GM12874 (cell line): ENCODE measurements around the gene TMEM135.

Experiments used
- TF ChIP-seq, protein P1 (sequence below): IDR thresholded peaks from 2 replicates; pipeline ENCODE4 v1.5.1; 2011; ENCODE audit warnings: low read depth, mild to moderate bottlenecking, control low read depth, low read length, moderate library complexity; ENCODE audit not compliant: insufficient read depth

TMEM135 gene

DNA sequence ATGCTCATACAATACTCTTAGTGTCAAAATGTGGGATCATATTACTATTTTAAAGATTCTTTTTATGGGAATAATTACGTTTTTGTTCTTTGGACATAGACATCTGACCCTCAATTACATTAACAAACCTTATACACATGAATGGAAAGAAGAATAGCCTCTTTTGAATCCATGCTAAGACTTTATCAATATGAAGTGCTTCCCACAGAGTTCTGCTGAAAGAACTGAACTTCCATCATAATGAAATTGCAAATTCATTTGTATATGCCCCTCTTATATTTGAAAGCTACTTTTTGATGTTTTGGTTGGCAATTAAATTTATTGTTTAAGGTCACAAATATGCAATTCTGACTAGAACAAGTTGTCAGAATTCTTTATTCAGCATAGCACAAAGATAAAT, 254.9 kb downstream of the TMEM135 start:
- TF ChIP-seq, protein P1, sequence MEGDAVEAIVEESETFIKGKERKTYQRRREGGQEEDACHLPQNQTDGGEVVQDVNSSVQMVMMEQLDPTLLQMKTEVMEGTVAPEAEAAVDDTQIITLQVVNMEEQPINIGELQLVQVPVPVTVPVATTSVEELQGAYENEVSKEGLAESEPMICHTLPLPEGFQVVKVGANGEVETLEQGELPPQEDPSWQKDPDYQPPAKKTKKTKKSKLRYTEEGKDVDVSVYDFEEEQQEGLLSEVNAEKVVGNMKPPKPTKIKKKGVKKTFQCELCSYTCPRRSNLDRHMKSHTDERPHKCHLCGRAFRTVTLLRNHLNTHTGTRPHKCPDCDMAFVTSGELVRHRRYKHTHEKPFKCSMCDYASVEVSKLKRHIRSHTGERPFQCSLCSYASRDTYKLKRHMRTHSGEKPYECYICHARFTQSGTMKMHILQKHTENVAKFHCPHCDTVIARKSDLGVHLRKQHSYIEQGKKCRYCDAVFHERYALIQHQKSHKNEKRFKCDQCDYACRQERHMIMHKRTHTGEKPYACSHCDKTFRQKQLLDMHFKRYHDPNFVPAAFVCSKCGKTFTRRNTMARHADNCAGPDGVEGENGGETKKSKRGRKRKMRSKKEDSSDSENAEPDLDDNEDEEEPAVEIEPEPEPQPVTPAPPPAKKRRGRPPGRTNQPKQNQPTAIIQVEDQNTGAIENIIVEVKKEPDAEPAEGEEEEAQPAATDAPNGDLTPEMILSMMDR = no peak

DNA sequence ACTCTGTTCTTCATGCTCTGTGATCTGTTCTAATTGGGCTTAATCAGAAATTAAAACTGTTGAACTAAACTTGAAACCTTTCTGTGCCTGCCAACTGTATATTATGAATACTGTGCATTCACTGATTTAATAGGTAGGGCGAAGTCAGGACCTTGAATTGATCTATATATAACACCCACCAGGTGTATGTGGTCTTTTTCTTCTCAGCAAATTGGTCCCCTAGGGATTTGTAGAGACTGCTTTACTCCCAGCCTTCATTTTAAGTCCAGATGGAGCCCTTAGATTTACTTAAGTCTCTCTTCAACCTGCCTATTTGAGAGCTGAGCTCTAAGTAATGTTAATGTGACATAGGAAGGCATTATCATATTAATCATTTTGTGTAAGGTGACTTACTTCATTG, 257.5 kb downstream of the TMEM135 start:
- TF ChIP-seq, protein P1 = no peak

DNA sequence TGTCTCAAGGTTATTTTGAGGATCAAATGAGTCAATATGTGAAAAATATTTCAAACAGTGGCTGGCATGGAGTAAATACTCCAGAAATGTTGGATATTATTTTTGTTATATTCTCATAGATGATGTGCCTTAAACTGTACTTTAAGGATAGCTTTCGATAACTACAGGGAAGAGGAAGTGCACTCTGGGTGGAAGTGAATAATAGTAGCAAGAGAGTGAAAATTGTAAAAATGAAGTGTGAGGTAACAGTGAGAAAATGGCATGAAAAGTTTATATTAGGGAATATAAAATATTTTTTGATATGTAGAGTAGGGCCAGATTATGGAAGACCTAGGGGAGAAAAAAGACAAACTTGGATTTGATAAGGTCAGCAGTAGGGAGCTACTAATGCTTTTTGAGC, 258.9 kb downstream of the TMEM135 start:
- TF ChIP-seq, protein P1 = no peak

DNA sequence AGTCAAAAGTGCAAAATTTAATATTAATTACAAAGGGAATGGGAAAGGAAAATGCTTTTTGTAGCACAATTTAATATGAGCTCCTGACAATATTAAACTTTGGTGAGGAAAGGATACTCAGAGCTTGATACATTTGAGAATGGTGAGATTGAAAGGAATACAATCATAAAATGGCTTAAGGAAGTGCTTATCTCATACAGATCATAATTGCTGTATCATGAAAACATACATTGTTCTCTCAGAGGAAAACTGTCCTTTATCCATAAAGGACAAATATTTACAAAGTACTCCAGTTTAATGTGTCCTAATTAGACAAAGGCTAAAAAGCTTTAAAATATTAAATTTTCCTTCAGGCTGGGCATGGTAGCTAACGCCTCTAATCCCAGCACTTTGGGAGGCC, 260.4 kb downstream of the TMEM135 start:
- TF ChIP-seq, protein P1 = no peak

DNA sequence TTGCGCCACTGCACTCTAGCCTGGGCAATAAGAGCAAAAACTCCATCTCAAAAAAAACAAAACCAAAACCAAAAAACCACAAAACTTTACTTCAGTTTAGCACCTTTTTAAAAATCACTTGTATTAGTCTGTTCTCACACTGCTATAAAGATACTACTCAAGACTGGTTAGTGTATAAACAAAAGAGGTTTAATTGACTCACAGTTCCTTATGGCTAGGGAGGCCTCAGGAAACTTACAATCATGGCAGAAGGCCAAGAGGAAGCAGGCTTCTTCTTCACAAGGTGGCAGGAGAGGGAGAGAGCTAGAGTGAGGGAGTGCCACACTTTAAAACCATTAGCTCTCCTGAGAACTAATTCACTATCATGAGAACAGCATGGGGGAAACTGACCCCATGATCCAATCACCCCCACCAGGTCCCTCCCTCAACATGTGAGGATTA, 261.3 kb downstream of the TMEM135 start:
- TF ChIP-seq, protein P1 = no peak

DNA sequence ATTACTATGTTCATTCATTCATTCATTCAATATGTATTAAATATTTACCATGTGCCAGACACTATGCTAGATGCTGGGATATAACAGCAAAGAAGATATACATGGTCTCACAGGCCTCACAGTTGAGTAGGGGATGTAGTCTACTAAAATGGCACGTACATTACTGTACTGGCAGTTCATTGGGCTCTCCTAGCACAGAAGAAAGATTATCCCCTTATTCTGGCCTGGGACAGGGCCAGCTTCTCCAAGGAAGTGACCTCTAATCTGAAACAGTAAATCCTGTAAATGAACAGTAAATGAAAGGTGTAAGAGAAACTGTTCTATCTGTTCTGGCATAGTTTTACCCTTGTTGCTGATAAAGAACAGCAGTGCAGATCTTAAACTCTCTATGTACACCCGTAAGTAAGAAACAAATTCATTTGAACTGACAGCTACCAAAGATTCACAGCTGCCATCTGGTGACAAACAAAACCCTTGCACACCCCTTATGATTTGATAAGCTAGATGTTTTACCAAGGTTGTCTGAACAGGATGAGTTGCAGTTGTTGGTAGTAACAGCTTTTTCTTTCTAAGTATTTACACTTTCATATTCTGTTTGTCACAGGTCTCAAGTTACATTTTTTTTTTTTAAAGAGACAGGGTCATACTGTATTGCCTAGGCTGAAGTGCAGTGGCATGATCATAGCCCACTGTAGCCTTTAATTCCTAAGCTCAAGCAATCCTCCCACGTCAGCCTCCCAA, 263.1 kb downstream of the TMEM135 start:
- TF ChIP-seq, protein P1 = no peak

DNA sequence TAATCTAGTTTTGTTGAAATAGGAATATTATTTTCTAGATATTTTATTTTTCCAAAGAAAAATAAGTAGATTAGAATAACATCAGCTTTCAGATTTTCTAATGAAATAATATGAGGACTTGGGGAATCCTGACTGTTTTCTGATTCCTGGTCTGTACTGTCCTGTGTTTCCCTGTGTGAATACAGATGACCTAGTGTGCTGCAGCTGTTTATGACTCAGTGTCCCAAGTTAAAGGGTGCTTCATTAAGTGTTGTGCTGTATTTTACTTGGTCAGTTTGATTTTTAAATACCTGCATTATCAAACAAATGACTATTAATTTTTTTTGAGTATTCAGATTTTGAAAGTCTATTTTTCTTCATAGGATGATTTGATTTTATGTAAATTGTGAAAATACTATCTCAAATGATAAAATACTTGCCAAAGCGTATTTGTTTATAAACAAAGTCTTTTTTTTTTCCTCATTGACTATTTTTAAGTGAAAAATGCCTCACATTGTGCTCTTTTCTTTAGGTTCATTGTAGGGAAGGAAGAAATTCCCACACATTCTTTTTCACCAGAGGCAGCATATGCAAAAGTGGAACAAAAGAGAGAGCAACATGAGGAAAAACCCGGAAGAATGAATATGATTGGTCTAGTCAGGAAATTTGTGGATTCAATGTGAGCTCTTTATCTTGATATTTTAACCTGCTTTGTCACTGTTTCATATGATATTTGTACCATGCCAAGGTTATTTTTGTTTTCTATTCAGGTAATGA, 264.2 kb downstream of the TMEM135 start:
- TF ChIP-seq, protein P1 = no peak
